ENCODE results near the gene MED22.

Gene MED22

DNA sequence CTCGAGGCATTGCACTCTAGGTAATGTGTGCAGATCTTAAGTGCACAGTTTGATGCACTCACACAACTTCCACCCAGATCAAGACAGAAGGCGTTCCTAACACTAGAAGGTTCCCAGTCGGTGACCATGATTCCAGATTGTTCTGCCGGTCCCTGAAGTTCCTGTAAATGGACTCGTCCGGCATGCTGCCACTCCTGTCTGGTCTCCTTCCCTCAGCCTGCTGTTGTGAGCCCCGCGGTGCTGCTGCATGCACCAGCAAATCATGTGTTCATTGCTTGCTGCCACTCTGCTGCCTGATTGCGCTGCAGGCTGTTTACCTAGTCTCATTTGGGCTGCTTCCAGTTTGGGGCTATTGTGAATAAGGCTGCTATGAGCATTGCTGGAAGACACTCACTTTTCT, 39.7 kb upstream of the MED22 start:
- Histone ChIP-seq H3K4me2 (ENCODE audit: low read depth, low read length, poor library complexity, severe bottlenecking) (no peak overlapping the region), H3K9me3 (ENCODE audit: insufficient read depth, low read length) (no peaks in the 10 kb centered on the region; the same call in 1 of the 2 replicates), H3K9ac (ENCODE audit: low read length) (no peak overlapping the region), H3K79me2 (ENCODE audit: insufficient read depth, low read length) (no peaks in the 10 kb centered on the region), H3K4me3 (ENCODE audit: insufficient read depth, low read length, poor library complexity, severe bottlenecking) (no peak overlapping the region), H3K27ac (ENCODE audit: low read depth, low read length) (no peak overlapping the region), H3K9me2 (replicated peaks; ENCODE audit: insufficient read depth, low read length) (no peaks in the 10 kb centered on the region), H3K36me3 (ENCODE audit: low read length) (no peaks in the 10 kb centered on the region), H2AFZ (ENCODE audit: low read depth, low read length, severe bottlenecking) (no peak overlapping the region), H4K20me1 (ENCODE audit: low read depth, low read length) (no peaks in the 10 kb centered on the region), H3K27me3 (ENCODE audit: low read length) (no peaks in the 10 kb centered on the region), H3F3A (ENCODE audit: insufficient read depth) (no peaks in the 10 kb centered on the region)
- no peak for TF ChIP-seq EZH2phosphoT487 (conservative IDR thresholded peaks at IDR 0.05; ENCODE audit: low read length)
- TF ChIP-seq, protein P1, sequence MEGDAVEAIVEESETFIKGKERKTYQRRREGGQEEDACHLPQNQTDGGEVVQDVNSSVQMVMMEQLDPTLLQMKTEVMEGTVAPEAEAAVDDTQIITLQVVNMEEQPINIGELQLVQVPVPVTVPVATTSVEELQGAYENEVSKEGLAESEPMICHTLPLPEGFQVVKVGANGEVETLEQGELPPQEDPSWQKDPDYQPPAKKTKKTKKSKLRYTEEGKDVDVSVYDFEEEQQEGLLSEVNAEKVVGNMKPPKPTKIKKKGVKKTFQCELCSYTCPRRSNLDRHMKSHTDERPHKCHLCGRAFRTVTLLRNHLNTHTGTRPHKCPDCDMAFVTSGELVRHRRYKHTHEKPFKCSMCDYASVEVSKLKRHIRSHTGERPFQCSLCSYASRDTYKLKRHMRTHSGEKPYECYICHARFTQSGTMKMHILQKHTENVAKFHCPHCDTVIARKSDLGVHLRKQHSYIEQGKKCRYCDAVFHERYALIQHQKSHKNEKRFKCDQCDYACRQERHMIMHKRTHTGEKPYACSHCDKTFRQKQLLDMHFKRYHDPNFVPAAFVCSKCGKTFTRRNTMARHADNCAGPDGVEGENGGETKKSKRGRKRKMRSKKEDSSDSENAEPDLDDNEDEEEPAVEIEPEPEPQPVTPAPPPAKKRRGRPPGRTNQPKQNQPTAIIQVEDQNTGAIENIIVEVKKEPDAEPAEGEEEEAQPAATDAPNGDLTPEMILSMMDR (IDR thresholded peaks at IDR 0.05; ENCODE audit: insufficient read depth, low read length, poor library complexity, severe bottlenecking), result no peak

DNA sequence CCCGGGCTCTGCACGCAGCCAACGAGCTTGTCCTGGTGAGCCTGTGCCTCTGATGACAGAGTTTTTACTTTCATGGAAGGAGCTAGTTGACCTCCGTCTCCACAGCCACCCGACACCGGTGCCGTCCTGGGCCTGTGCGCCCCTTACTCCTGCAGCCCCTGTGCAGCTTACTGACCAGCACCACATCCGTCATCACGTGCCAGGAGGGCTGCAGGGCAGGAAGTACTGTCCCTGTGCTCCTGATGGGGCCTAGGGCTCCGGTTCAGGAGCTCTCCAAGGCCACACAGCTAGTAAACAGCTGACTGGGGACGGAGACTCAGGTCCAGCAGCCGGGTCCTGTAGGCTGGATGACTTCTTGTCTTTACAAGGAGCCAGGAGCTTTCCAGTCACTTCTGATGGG, 38.4 kb upstream of the MED22 start:
- TF ChIP-seq EZH2phosphoT487 (conservative IDR thresholded peaks at IDR 0.05; ENCODE audit: low read length), result no peak
- TF ChIP-seq, protein P1 (IDR thresholded peaks at IDR 0.05; ENCODE audit: insufficient read depth, low read length, poor library complexity, severe bottlenecking), result no peak
- H3K79me2 ChIP-seq (ENCODE audit: insufficient read depth, low read length), result no peaks in the 10 kb centered on the region
- no peaks in the 10 kb centered on the region for H4K20me1 ChIP-seq (ENCODE audit: low read depth, low read length)
- no peak overlapping the region for H3K27ac ChIP-seq (ENCODE audit: low read depth, low read length)
- H3K4me3 ChIP-seq (ENCODE audit: insufficient read depth, low read length, poor library complexity, severe bottlenecking), result no peak overlapping the region
- H3K27me3 ChIP-seq (ENCODE audit: low read length), result no peaks in the 10 kb centered on the region
- H3K9ac ChIP-seq (ENCODE audit: low read length), result no peak overlapping the region
- no peaks in the 10 kb centered on the region for H3F3A ChIP-seq (ENCODE audit: insufficient read depth)
- H3K4me2 ChIP-seq (ENCODE audit: low read depth, low read length, poor library complexity, severe bottlenecking), result no peak overlapping the region
- H3K9me2 ChIP-seq (replicated peaks; ENCODE audit: insufficient read depth, low read length), result no peaks in the 10 kb centered on the region
- H3K36me3 ChIP-seq (ENCODE audit: low read length), result no peaks in the 10 kb centered on the region
- H2AFZ ChIP-seq (ENCODE audit: low read depth, low read length, severe bottlenecking), result no peak overlapping the region
- H3K9me3 ChIP-seq (ENCODE audit: insufficient read depth, low read length), result no peaks in the 10 kb centered on the region; the same call in 1 of the 2 replicates

DNA sequence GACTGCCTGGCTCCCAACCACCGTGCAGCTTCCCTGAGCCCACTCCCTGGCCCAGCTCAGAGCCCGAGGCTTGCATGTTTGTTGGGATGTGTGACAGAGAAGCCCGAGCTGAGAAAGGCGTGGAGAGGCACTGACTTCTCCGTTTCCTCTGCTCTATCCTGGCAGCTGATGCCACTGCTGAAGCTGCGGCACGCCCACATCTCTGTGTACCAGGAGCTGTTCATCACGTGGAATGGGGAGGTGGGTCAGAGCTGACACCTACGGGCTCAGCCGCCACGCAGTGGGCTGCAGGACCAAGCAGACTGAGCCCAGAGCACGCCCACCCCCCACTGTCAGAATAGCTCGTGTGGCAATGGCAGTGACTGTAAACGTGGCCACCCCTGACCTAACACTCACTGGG, 37.5 kb upstream of the MED22 start:
- Histone ChIP-seq H3K27ac (ENCODE audit: low read depth, low read length) (no peak overlapping the region), H3K27me3 (ENCODE audit: low read length) (no peaks in the 10 kb centered on the region), H3K36me3 (ENCODE audit: low read length) (no peaks in the 10 kb centered on the region), H3F3A (ENCODE audit: insufficient read depth) (no peaks in the 10 kb centered on the region), H3K79me2 (ENCODE audit: insufficient read depth, low read length) (no peaks in the 10 kb centered on the region), H3K4me3 (ENCODE audit: insufficient read depth, low read length, poor library complexity, severe bottlenecking) (no peak overlapping the region), H3K9ac (ENCODE audit: low read length) (no peak overlapping the region), H2AFZ (ENCODE audit: low read depth, low read length, severe bottlenecking) (no peak overlapping the region), H3K9me2 (replicated peaks; ENCODE audit: insufficient read depth, low read length) (no peaks in the 10 kb centered on the region), H3K4me2 (ENCODE audit: low read depth, low read length, poor library complexity, severe bottlenecking) (no peak overlapping the region), H4K20me1 (ENCODE audit: low read depth, low read length) (no peaks in the 10 kb centered on the region), H3K9me3 (ENCODE audit: insufficient read depth, low read length) (no peaks in the 10 kb centered on the region; the same call in 1 of the 2 replicates)
- TF ChIP-seq, protein P1 (IDR thresholded peaks at IDR 0.05; ENCODE audit: insufficient read depth, low read length, poor library complexity, severe bottlenecking), result no peak
- TF ChIP-seq EZH2phosphoT487 (conservative IDR thresholded peaks at IDR 0.05; ENCODE audit: low read length), result no peak

Data from SU-DHL-6 (cell line).